Measurements from ENCODE around the gene OR7A17. TPM values are rescaled to one million over a fixed set of nuclear protein-coding genes. Genes with fewer than 3 reads are reported as not detected.

The OR7A17 gene
- not detected for total RNA-seq

GRCh38 chr19:14886032-14886431 lies at the start of gene OR7A17:
OR7A17 (minus strand) TSS chr19:14886132; CDS start chr19:14881355, 4,777 bp downstream.
- no peak for TF ChIP-seq POLR2AphosphoS5 (IDR thresholded peaks at IDR 0.05; ENCODE audit: insufficient read depth in 1 of 2, low read depth in 1 of 2)
- no peak for TF ChIP-seq POLR2A (IDR thresholded peaks at IDR 0.05)
- DNase-seq (ENCODE audit: extremely low spot score in 2 of 2), result no peak
- intact Hi-C loops (cut with DNase I), result no loop called here
- Histone ChIP-seq H3K4me1 (no peaks in the 10 kb centered on the region), H3K36me3 (no peaks in the 10 kb centered on the region), H3K4me3 (no peak within 1 kb of the TSS), H3K9me3 (no peaks in the 10 kb centered on the region), H3K27ac (no peak within 1 kb of the TSS), H3K27me3 (no peaks in the 10 kb centered on the region)

- Histone ChIP-seq H3K27ac (no peak overlapping the region), H3K4me3 (no peak overlapping the region), H3K9me3 (no peaks in the 10 kb centered on the region), H3K27me3 (no peaks in the 10 kb centered on the region), H3K4me1 (no peaks in the 10 kb centered on the region), H3K36me3 (no peaks in the 10 kb centered on the region)
- TF ChIP-seq POLR2A (IDR thresholded peaks at IDR 0.05) (no peak), CTCF (IDR thresholded peaks at IDR 0.05) (no peak), POLR2AphosphoS5 (IDR thresholded peaks at IDR 0.05; ENCODE audit: insufficient read depth in 1 of 2, low read depth in 1 of 2) (no peak)
- intact Hi-C loops (cut with DNase I), result no loop called here
- DNase-seq (ENCODE audit: extremely low spot score in 2 of 2), result no peak
Observed at GRCh38 chr19:14933506-14933905, 47.6 kb upstream of the OR7A17 start.

GRCh38 chr19:14916848-14917247 lies 30.9 kb upstream of the OR7A17 start:
- no peak overlapping the region for H3K27ac ChIP-seq
- no peaks in the 10 kb centered on the region for H3K27me3 ChIP-seq
- no peak overlapping the region for H3K4me3 ChIP-seq
- no peaks in the 10 kb centered on the region for H3K4me1 ChIP-seq
- H3K9me3 ChIP-seq, result no peaks in the 10 kb centered on the region
- TF ChIP-seq CTCF (IDR thresholded peaks at IDR 0.05), result no peak
- TF ChIP-seq POLR2A (IDR thresholded peaks at IDR 0.05), result no peak
- TF ChIP-seq POLR2AphosphoS5 (IDR thresholded peaks at IDR 0.05; ENCODE audit: insufficient read depth in 1 of 2, low read depth in 1 of 2), result no peak
- DNase-seq (ENCODE audit: extremely low spot score in 2 of 2), result no peak
- intact Hi-C loops (cut with DNase I), result no loop called here
- no peaks in the 10 kb centered on the region for H3K36me3 ChIP-seq

GRCh38 chr19:14915116-14915515 lies 29.2 kb upstream of the OR7A17 start:
- intact Hi-C loops (cut with DNase I), result no loop called here
- Histone ChIP-seq H3K27me3 (no peaks in the 10 kb centered on the region), H3K9me3 (no peaks in the 10 kb centered on the region), H3K4me1 (no peaks in the 10 kb centered on the region), H3K4me3 (no peak overlapping the region), H3K27ac (no peak overlapping the region), H3K36me3 (no peaks in the 10 kb centered on the region)
- no peak for DNase-seq (ENCODE audit: extremely low spot score in 2 of 2)
- TF ChIP-seq POLR2AphosphoS5 (IDR thresholded peaks at IDR 0.05; ENCODE audit: insufficient read depth in 1 of 2, low read depth in 1 of 2) (no peak), CTCF (IDR thresholded peaks at IDR 0.05) (no peak), POLR2A (IDR thresholded peaks at IDR 0.05) (no peak)

GRCh38 chr19:14906711-14907110 lies 20.8 kb upstream of the OR7A17 start:
- Histone ChIP-seq H3K9me3 (no peaks in the 10 kb centered on the region), H3K27ac (no peak overlapping the region), H3K4me3 (no peak overlapping the region), H3K27me3 (no peaks in the 10 kb centered on the region), H3K4me1 (no peaks in the 10 kb centered on the region), H3K36me3 (no peaks in the 10 kb centered on the region)
- DNase-seq (ENCODE audit: extremely low spot score in 2 of 2), result no peak
- TF ChIP-seq POLR2A (IDR thresholded peaks at IDR 0.05), result no peak
- TF ChIP-seq POLR2AphosphoS5 (IDR thresholded peaks at IDR 0.05; ENCODE audit: insufficient read depth in 1 of 2, low read depth in 1 of 2), result no peak
- no peak for TF ChIP-seq CTCF (IDR thresholded peaks at IDR 0.05)
- intact Hi-C loops (cut with DNase I), result no loop called here

Measured in vagina (tissue), 2 donors.